K562 (cell line): Measurements from ENCODE around the gene RGPD4. TPM values are rescaled to one million over a fixed set of nuclear protein-coding genes. Genes with fewer than 3 reads are reported as not detected.

Experiments used
- polyA plus RNA-seq, 8 experiments: library from polyadenylated mRNA; depleted of rRNA in 4 of 8; stranded (reverse) in 5 of 8; unstranded in 3 of 8; fragments of >200 nt; fragmentation: Nextera tagmentation in 2 of 8; fragmentation: Illumina TruSeq in 1 of 8; extraction: Ambion mirVana in 2 of 8; extraction: Trizol in 1 of 8; gene quantifications; 2 replicates each; pipeline versions ENCODE4 v1.2.1 to v1.2.3, GENCODE V29; 2011 to 2014; ENCODE audit warnings: inconsistent platforms in 1 of 8, missing spikeins in 1 of 8
- small RNA-seq: library from RNA; depleted of rRNA; stranded (forward); fragments of <200 nt; gene quantifications from one replicate; pipeline ENCODE3, GENCODE V24; 2014
- total RNA-seq, 7 experiments: library from RNA; depleted of rRNA in 6 of 7; stranded (reverse); fragments of >200 nt in 6 of 7; fragmentation: Illumina TruSeq in 2 of 7; extraction: Trizol in 2 of 7; gene quantifications; 2 replicates each; pipeline versions ENCODE4 v1.2.1 to v1.2.3, GENCODE V29; 2011 to 2021; ENCODE audit warnings: low replicate concordance in 1 of 7

RGPD4 gene
- total and polyA plus RNA-seq, 9 of the 15 experiments (the other 6 are each of a cell fraction or from before 2014, with no cell fraction given), result 0.04 TPM; not detected in 8

Small RNA genes lying within 50 kb of the gene (small RNA-seq; reads per million reads assigned to genes)
- gene AC009963.1, result not detected
- gene AC009963.2, result not detected

Other genes with a start within 250 kb of the RGPD4 start
- not detected in 2 replicates for gene SLC5A7, start 159.6 kb downstream of the RGPD4 start, total RNA-seq (2014; rRNA removed)
- not detected in 2 replicates for gene SLC5A7, start 159.6 kb downstream of the RGPD4 start, total RNA-seq (2014; rRNA removed; fragmentation: Illumina TruSeq; extraction: Trizol)
- not detected in 2 replicates for gene SLC5A7, start 159.6 kb downstream of the RGPD4 start, total RNA-seq (2015; rRNA removed; fragmentation: Illumina TruSeq; extraction: Trizol)
- gene SLC5A7, start 159.6 kb downstream of the RGPD4 start, total RNA-seq (2021), result not detected in 2 replicates
- not detected in 2 replicates for gene SLC5A7, start 159.6 kb downstream of the RGPD4 start, polyA plus RNA-seq (2011; rRNA removed)
- not detected in 2 replicates for gene SLC5A7, start 159.6 kb downstream of the RGPD4 start, polyA plus RNA-seq (2014; fragmentation: Illumina TruSeq; extraction: Trizol)
- not detected for gene SLC5A7, start 159.6 kb downstream of the RGPD4 start, polyA plus RNA-seq (2014; fragmentation: Nextera tagmentation; extraction: Ambion mirVana)
- gene SLC5A7, start 159.6 kb downstream of the RGPD4 start, polyA plus RNA-seq (2014; rRNA removed), result not detected in 2 replicates